ENCODE results near the gene PRPF40A. TPM values are rescaled to one million over a fixed set of nuclear protein-coding genes. Genes with fewer than 3 reads are reported as not detected.

Gene PRPF40A
- total and polyA plus RNA-seq, 11 donors, result 9.8 to 53.5 (median 34.3) TPM

DNA sequence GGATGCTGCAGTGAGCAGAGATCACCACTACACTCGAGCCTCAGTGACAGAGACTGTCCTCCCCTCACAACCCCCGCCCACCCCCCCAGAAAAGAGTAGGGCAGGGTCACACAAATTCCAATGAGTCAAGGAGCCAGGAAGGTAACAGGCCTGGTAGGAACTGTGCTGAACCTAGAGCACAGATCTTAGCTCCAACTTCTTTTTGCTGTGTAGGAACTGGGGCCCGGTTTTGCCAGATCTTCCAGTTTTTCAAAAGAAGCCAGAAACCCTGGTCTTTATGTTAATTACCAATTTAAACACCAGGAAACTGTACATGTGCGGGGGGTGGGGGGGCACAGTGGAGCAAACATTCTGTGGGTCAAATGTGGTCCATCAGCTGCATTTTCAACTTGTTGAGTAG, 71.0 kb downstream of the PRPF40A start:
- Histone ChIP-seq H3K27ac (no peak overlapping the region), H3K36me3 (peaks cover 0 to 78% (median 19%) of the 10 kb centered on the region in 9 donors), H3K4me3 (no peak overlapping the region), H3K9me3 (no peaks in the 10 kb centered on the region), H3K4me1 (peaks cover 0 to 23% (median 8%) of the 10 kb centered on the region in 12 donors), H3K27me3 (no peaks in the 10 kb centered on the region)
- intact Hi-C loops (cut with DNase I), result no loop called here
- TF ChIP-seq, protein P1, sequence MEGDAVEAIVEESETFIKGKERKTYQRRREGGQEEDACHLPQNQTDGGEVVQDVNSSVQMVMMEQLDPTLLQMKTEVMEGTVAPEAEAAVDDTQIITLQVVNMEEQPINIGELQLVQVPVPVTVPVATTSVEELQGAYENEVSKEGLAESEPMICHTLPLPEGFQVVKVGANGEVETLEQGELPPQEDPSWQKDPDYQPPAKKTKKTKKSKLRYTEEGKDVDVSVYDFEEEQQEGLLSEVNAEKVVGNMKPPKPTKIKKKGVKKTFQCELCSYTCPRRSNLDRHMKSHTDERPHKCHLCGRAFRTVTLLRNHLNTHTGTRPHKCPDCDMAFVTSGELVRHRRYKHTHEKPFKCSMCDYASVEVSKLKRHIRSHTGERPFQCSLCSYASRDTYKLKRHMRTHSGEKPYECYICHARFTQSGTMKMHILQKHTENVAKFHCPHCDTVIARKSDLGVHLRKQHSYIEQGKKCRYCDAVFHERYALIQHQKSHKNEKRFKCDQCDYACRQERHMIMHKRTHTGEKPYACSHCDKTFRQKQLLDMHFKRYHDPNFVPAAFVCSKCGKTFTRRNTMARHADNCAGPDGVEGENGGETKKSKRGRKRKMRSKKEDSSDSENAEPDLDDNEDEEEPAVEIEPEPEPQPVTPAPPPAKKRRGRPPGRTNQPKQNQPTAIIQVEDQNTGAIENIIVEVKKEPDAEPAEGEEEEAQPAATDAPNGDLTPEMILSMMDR (IDR thresholded peaks at IDR 0.05), result no peak
- TF ChIP-seq POLR2A (IDR thresholded peaks at IDR 0.05), result no peak
- ATAC-seq (no peak), DNase-seq (no peak)
- 69 to 72% (median 71%) methylated on average over 4 of the region's 4 CpGs for WGBS, 4 donors

DNA sequence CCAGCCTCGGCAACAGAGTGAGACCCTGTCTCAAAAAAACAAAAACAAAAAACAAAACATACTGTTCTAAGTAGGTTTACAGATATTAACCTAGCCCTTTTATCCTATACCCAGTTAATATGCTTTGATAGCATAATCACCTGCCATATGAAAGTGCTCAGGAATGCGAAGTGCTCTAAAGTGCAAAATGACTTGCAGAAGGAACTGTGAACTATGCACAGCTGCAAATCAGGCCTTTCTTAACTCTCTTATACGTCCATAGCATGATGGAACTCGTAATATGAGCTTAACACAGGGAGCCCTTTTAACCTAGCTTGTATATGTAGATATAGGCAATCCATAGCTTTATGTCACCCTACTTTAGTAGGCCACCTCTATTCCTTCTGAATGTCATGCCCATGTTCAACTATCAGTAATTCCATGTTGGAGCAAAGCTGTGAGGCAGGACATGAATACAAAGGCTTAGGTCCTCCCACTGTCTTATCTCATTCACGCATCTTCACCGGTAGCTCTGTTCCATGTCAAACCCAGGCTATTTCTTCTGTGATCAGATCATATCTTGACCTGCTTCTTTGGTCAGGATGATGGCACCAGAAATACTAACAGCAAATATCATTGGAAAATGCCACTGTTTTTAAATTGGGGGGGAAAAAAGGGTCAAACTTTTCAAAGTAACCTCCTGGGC, 72.9 kb downstream of the PRPF40A start:
- H3K4me1 ChIP-seq, result peaks cover 0 to 23% (median 8%) of the 10 kb centered on the region in 12 donors
- no peak overlapping the region for H3K4me3 ChIP-seq
- peaks cover 0 to 78% (median 34%) of the 10 kb centered on the region in 9 donors for H3K36me3 ChIP-seq
- H3K27ac ChIP-seq, result no peak overlapping the region
- WGBS, 4 donors, result 92 to 96% (median 95%) methylated on average over 6 of the region's 6 CpGs
- no peak for DNase-seq
- no peak for TF ChIP-seq POLR2A (IDR thresholded peaks at IDR 0.05)
- TF ChIP-seq, protein P1 (IDR thresholded peaks at IDR 0.05), result no peak
- ATAC-seq, result no peak
- no peaks in the 10 kb centered on the region for H3K9me3 ChIP-seq
- intact Hi-C loops (cut with DNase I), result no loop called here
- H3K27me3 ChIP-seq, result no peaks in the 10 kb centered on the region

DNA sequence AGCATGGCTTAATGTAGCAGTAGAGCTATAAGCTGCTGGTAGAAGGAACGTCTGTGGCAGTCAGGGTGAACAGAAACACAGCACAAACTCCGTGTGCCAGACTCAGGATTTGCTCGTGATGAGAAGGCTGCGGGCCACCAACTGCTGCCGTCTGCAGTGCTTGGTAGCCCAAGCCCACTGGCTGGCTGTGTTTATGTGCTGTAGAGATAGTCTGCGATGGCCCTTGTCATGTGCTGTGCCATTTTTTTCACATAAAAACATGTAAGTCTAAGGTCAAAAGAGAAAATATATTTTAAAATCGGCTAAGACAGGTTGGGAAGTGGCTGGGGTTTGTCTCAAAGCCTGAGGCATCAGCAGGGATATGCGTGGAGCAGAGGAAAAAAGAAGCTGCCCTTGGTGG, 78.7 kb downstream of the PRPF40A start:
- intact Hi-C loops (cut with DNase I), result loop anchor here in 8 of 10 donors (5.0 to 10.0 kb wide), 5 partner anchors 304 to 604 kb away; partner anchors contain the start of genes FMNL2 (in 2 of the 8) and STAM2 (in 2 of the 8)
- Histone ChIP-seq H3K4me1 (peaks cover 0 to 7% (median 0%) of the 10 kb centered on the region in 12 donors), H3K36me3 (peaks cover 0 to 79% (median 50%) of the 10 kb centered on the region in 9 donors), H3K27ac (no peak overlapping the region), H3K9me3 (no peaks in the 10 kb centered on the region), H3K4me3 (no peak overlapping the region), H3K27me3 (no peaks in the 10 kb centered on the region)
- ATAC-seq (no peak), DNase-seq (no peak)
- no peak for TF ChIP-seq POLR2A (IDR thresholded peaks at IDR 0.05)
- TF ChIP-seq, protein P1 (IDR thresholded peaks at IDR 0.05), result no peak
- 78 to 82% (median 79%) methylated on average over 8 of the region's 8 CpGs for WGBS, 4 donors

DNA sequence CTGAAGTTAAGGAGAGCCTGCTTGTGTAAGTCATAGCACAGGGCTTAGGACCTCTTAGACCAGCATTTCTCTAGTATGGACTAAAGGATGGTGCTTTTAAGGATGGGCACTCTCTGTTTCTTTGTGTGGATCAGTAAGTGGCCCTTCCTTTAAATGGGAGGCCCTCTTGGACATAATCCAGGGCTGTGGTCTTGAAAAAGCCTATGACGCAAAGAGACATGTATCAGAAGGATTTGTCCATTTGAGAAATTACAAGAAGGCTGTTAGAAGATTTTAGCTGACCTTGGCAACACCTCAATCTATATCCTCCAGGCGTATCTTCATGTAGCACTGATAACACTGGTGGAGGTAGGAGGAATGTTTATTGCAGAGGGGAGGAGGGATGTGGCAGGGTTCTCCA, 79.2 kb downstream of the PRPF40A start:
- WGBS, 4 donors, result 87 to 98% (median 91%) methylated on average over 2 of the region's 2 CpGs
- DNase-seq, result no peak

More for the DNA sequence above, 79.2 kb downstream of the PRPF40A start:
- Histone ChIP-seq H3K4me3 (no peak overlapping the region), H3K27me3 (no peaks in the 10 kb centered on the region), H3K4me1 (peaks cover 0 to 7% (median 0%) of the 10 kb centered on the region in 12 donors), H3K36me3 (peaks cover 0 to 79% (median 50%) of the 10 kb centered on the region in 9 donors), H3K27ac (no peak overlapping the region), H3K9me3 (no peaks in the 10 kb centered on the region)
- TF ChIP-seq, protein P1 (IDR thresholded peaks at IDR 0.05), result no peak
- TF ChIP-seq POLR2A (IDR thresholded peaks at IDR 0.05), result no peak
- no peak for ATAC-seq
- intact Hi-C loops (cut with DNase I), result loop anchor here in 8 of 10 donors (5.0 to 10.0 kb wide), 5 partner anchors 303 to 603 kb away; partner anchors contain the start of genes FMNL2 (in 2 of the 8) and STAM2 (in 2 of the 8)

All from heart left ventricle (tissue), 16 donors.